NCI-H1417 (cell line): ENCODE results near the gene FAM114A2.
A peak's percentile ranks its signal among the peaks of the same experiment; 100 is the strongest.

Source experiments
- DNase-seq, 3 experiments: peaks; one replicate each; lab custom pipeline; 2025; lab: John Stamatoyannopoulos, UW

Gene FAM114A2

DNA sequence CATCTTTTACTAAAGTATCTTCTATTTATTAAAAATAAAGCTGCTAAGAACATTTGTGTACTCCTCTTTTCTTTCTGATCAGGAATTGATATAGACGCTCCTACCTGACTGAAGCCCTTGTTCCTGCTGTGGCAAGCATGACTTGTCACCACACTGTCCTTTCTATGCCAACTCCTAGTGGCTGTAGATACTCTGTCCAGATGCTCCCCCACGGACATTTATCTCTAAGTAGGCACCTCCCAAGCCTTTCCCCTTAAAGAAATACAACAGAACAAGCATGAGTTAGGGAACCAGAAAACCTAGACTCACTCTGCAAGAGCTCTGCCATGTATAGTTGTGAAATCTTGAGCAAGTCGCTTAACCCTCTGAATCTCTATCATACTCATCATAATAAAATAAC lies 53.2 kb downstream of the FAM114A2 start:
- DNase-seq, result no peak

DNA sequence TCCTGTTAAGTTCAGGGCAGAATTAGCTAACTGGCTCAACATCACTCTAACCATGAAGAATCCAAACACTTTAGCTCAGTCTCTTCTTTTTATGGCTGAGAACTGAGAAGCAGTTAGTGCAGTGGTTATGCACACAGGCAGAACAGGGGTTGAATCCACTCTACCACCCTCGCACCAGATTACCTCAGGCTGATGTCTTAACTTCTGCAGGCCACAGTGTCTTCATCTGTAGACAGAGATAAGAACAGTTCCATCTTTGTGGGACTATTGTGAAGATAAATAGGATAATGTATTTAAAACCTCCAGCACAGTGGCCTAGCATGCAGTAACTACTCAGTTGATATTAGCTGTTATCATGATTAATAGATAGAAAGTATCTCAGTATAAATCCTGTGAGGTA lies 54.8 kb downstream of the FAM114A2 start:
- DNase-seq, result no peak

DNA sequence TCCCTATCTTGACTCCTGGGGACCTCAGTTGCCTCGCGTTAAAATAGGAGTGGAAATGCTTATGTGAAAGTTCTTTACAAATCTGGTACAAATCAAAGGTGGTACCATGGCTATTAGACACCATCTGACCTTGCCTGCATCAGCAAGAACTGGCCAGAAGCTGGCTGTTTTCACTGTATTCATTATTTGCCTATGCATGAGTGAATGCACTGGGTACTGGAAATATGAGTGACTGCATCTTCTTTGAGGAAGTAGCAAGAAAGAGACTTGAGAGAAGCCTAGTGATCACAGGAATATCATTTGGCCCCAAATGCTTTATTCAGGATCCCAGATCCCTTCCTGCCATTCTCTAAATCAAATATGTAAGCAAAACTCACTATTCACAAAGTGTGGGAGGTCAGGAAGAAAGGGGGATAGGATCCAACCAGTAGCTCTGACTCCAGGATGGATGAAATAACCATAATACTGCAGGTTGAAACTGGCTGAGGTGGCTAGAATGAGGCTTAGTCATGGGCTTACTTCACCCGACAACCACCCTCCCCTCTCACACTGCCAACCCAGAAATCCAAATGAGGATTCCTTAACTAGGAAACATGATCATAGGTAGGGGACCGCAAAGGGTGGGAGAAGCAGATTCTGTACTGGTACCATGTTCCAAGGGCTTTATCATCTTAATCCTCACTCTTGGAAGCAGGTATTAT lies 56.7 kb downstream of the FAM114A2 start:
- DNase-seq, result no peak

DNA sequence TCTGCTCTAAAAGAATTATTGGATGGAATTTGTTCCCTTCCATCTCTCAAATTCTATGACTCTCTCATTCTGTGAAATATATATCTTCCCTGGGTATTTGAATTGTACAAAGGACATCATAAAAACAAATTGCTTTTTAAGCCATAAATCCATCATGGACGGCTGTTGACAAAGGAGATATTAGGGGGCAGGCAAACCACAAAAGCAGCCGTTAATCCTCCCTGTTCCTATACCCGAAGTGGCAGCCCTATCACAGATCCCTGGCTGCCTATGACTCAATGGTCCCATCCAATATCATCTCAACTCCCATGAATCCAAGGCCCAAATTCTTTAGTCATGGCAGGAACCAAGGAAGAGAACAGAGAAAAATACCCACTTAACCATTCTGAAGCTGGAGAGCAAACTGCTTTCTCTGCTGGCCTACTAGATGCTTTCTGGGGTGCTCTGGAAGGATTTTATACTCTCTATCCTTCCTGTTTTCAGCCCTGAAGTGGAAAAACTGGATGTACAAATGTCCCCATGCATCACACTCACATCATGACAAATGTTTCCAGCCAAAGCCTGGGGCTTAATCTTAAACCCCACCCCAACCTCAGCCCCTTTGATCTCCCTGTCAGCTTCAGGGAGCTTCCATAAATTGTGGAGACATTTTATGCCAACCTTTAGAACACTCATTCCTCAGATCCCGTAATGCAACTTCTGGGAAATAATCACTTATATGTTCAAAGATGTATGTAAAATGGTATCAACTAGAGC lies 59.5 kb downstream of the FAM114A2 start:
- peak in 1 of 3 experiments; percentile 11 for DNase-seq

DNA sequence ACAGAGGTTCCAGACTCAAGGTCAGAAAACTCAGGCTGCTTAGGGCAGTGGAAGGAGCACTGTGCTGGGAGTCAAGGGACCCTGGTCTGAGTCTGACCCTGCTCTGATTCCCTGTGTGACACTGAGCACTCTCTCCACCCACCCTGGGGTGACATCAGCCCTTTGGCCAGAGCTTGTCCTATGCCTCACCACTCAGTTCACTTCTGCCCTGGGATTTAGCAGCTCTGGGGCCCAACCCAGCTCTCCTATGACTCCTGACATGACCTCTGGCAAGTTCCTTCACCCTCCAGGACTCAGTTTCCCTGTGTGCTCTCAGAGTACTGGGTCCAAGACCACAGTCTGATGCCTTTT lies 63.9 kb downstream of the FAM114A2 start:
- no peak for DNase-seq

DNA sequence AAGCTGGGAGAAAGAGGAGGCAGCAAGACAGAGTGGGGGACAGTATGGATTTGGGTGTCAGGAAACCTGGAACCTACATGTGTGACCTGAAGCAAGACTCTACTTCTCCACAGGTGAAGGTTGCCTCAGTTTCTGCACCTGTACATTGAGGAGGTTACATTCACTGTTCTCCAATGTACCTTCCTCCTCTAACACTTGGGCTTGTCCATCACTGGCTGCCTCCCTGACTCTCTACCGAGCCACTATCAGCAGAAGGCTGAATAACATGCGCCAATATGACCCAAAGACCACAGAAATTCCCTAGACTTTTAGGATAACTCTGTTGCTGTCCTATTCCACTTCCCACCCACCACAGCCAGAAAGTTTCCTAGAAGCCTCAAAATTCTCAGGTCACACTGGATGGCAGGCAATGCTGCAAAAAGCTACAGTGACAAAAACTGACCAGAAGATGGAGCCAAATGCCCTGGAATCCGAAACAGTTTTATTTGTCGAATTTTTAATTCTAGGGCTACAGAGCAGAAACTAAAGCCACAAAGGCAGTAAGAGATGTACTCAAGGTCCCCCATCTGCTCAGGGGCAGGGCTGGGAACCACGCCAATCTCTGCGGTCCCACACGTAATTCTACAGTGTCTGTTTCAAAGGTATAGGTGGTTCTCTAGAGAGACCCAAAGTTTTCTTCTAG lies 64.4 kb downstream of the FAM114A2 start:
- DNase-seq, result peak; percentile 13 to 67 (median 64)

DNA sequence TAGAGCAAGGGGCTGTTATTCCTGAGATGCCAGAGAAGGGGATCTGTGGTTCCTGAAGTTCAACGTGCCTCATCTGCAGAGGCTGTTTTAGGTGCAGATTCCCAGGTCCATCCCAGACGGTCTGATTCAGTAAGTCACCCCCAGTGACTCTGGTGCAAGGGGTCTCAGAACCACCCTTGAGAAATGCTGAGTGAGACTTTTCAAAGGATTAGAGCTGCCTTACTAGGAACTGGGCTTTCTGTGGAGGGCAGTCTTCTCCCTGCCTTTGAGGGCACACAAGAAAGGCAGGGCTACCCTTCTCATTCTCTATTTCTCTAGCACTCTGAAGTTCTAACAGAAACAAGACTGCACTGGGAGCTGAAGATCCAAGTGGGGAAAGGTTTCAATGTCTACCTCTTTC lies 66.5 kb downstream of the FAM114A2 start:
- DNase-seq, result no peak

DNA sequence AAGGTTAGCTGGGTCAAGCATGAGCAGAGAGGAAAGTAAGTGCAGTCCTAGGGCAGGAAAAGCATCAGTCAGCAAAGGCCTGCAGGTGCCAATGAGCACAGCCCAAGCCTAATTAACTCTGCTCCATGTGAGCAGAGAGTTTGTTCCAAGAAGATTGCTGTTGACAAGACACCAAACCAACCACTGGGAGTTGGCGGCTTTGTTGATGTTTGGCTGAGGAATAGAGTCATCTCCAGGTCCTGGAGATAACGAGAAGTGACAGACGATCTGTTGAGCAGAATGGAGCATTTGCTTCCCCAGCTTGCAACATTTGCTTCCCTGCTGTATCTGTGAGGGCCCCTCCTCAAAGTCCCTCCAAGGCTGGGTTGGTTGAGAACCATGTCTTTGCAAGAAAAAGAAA lies 68.2 kb downstream of the FAM114A2 start:
- DNase-seq, result no peak

DNA sequence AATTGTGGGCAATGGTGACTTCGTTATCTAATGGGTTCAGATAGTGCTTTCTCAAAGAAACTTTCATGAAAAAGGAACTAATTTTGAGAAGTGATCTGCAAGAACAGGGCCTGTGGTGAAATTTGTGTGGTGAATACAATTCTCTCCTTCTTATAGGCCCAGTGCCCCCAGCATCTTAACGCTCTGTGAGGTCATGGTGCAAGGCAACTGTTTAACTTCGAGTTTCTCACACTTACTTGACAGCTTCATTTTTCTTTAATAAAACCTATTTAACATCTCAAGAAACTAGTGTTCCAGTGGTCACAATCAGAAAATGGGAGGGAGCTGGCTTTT lies 69.2 kb downstream of the FAM114A2 start:
- DNase-seq, result no peak

DNA sequence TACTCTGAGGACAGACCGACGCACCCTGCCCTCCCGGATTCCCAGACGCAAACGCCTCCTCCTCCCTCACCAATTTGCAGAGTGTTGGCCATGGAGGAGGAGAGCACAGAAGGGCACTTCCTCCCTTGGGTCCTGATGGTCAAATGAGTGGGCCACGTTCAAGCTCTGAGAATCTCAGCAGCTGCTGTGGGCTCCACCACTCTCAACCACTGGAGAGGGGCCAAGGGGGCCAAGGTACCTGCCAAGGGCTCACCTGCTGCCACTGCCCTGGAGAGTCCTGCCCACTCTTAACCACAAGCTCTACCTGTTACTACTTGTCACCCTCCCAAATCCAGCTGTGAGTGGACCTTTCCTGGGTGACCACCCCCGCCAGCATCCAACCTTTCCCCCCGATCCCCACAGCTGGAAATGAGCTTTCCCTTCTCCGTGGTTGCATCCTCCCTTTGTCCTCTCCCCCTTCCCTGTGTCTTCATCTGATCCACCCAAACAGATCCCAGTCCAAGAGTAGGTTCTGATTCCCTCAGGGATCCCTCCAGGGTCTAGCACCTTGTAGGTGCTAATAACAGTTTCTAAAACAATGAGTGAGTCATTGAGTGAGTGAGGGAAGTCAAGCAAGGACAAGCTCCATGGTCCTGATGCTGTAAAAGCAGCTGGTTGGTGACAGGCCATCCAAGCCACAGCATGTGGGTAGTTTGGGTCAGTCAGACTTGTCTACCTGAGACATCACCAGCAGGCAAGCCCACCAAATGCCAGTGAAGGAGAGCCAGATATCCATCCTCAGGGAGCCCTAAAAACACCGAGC lies 69.7 kb downstream of the FAM114A2 start:
- no peak for DNase-seq

DNA sequence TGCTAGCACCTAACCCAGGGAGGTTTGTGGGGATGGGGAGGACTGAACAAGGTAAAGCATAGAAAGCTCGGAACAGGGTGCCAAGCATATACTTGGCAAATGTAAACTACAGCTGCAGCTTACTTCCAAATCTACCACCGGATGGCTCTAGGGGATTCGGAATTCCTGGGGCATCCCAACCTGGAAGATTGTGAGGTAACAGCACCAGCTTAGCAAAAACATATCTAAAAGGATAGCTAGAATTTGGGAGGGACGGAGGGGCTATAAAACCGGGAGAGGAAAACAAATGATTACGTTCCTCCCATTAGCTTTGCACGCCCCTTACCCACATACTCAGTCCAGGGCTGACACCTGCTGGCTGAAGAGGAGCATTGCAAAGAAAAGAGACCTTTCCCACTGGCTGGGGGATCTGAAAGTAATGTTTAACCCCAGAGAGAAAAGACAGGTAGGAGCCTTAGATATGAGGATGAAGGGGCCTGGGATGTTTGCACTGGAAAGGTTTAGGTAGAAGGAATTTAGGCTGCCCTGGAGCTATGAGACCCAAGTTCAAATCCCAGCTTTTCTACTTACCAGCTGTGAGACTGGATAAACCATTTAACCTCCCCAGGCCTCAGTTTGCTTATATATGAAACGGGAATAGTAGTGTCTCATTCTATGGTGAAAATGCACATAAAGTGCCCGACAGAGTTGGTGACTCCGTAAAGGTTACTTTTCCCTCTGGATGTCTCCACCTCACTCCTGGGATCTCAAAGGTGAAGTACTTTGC lies 73.6 kb downstream of the FAM114A2 start:
- peak; percentile 65 to 84 (median 80) for DNase-seq

DNA sequence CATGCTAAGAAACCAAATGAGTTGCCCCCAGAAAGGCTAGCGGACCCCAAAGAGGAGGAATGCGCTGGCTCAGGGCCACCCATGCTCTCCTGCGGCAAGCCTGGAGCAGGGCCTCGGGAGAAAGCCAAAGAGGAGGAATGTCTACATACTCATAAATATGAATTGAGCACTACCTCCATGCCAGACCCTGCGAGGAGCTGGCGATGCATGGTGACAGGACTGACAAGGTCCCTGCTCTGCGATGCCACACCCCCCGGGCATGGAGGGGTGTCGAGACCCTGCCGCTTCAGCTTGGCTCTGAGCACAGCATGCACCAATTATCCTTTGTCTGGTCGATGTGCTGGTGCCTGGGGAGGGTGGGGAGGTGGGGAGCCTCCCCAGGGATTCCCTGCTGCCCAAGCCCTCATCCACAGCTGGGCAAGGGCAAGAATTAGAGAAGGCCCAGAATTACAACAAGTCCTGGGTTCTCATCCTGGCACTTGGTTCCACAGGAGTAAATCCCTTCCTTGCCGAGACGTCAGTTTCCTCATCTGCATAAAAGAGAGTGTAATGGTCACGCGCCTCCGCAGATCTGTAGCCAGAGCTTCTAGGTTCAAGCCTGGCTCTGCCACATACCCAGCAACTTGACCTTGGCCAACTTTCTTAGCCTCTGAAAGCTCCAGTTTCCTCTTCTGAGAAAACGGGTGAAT lies 74.4 kb downstream of the FAM114A2 start:
- DNase-seq, result peak in 2 of 3 experiments; percentile 20 to 37

DNA sequence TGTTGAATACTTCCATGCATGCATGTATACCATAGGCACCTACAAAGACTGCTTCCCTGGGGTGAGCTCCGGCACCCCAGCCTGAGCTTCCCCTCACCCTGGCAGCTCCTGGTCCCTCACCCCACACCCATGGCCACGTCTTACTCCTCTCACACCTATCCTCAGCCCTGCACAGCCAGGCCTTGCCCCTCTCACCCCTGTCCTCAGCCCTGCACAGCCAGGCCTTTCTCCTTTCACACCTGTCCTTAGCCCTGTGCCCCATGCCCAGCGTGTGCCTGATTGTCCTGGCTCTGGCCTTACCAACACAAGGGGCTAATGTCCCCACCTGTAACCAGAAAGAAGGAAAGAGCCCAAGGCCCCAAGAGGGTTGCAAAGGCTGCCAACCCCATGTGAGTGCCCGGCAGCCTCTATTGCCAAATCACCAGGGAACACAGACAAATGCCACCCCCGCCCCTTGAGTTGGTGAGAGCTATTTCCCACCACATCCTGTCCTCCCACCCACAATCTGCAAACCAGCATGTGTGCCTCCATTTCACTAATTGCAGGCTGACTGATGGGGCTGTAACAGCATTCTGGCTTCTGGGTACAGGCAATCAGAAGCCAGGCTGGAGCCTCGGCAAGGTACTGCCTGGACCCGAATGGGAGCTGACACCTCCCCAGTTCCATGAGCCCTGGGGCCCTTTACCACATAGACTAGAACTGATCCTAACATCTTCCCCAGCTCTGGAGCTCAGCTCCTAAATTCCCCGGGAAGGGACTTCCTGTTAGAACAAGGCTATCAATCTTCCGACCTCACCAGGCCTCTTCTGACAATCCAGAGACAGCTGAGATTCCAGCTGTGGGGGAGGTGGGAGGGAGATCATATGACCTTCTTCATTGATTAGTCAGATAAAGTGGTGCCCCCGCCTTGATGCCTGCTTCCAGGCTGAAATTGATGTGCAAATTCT lies 78.2 kb downstream of the FAM114A2 start:
- DNase-seq, result peak in 1 of 3 experiments; percentile 25

DNA sequence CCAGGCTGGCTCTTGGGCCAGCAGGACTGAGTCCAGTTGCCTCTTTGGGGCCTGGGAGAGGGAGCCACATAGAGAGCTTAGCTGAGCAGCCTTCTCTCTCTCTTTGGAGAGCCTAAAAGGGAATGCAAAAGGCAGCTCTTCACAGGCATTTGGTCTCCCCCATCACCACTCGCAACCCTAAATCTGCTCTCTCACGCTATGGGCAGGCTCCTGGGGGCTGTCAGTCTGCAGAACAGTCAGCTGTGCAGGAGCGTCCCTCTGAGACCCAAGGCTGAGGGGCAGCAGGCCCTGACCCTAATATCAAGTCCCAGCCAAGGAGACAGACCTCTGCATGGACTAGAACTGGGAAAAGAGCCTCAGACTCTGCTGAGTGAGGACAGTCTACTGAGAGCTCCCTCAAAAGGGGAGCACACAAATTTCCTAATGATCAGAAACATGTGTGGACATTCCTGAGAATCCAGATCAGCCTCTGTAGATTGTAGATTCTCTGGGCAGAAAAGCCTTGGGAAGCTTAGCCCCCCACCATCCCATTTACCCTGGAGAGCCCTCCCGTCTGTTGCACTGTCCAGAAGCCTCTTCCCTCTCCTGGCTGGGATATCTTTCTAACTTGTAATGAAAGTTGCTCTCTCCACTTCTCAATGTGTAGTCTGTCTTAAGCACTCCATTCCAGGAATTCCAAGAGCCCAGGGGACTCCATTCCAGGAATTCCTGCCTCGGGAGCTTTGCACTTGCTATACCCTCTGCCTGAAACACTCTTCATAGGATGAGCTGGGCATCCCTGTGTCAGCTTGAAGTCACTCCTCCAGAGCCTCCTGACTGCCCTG lies 79.4 kb downstream of the FAM114A2 start:
- DNase-seq, result no peak

DNA sequence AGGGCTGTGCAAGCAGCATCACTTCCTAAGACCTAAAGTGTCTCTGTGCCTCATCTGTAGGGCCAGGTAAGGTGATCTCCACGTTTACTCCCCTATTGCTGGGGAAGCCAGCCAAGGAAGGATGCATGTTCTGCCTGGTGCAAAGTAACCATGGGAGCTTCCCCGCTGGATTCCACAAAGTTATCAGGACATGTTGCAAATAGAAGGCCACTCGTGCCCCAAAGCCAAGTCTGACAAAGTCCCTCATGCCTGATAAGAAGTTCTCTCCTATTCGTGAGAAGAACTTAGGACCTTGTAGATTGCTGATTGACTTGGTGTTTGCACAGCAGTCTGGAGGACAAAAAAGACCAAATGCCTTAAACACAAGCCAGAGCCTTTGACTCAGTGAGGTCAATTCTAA lies 81.5 kb downstream of the FAM114A2 start:
- no peak for DNase-seq

DNA sequence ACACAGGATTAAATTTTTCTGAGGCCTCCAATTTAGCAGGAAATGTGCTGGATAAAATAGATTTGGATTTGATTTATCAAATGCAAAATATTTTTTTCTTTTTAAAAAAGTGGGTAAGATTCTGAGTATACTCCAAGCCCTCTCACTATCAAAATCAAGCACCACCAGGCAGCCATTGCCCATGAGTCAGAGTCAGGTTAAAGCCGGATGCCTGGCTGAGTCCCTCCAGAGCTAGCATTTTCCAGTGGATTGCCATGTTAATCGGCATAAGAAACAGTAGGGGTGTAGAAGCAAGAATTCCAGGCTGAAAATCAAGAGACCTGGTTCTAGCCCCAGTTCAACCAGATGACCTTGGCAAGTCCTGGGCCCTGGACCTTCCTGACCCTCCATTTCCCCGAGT lies 85.3 kb downstream of the FAM114A2 start:
- DNase-seq, result no peak

DNA sequence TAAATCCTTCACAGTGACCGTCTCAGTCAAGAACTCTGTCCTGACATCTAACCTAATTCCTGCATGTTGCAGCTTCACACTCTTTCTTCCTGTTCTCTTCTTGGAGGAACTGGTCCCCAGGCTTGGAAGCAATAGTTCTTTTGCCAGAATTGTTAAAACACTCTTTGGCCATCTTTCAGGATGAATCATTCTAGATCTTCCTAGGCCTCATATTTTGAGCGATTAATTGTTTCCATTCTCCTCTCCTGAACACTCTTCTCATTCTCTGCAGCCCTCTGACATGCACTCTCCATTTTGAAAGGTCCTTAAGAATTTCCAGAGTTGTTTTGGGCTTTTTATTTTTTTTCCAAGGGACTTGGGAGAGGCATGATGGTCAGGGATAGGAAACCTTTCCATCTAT lies 85.8 kb downstream of the FAM114A2 start:
- DNase-seq, result no peak

DNA sequence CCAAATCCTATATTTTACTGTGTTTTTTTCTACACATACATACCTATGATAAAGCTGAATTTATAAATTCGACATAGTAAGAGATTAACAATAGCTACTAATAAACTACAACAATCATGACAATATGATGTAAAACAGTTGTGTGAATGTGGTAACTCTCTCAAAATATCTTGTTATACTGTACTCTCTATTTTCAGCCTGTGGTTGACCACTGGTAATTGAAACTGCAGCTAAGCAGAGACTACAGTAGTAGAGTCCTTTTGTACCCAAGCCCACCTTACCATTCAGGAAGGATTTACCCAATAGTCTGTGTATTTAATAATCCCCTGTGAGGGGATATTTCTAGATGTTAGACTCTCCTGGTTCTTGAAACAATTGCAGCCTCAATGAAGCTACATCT lies 86.7 kb downstream of the FAM114A2 start:
- DNase-seq, result no peak

DNA sequence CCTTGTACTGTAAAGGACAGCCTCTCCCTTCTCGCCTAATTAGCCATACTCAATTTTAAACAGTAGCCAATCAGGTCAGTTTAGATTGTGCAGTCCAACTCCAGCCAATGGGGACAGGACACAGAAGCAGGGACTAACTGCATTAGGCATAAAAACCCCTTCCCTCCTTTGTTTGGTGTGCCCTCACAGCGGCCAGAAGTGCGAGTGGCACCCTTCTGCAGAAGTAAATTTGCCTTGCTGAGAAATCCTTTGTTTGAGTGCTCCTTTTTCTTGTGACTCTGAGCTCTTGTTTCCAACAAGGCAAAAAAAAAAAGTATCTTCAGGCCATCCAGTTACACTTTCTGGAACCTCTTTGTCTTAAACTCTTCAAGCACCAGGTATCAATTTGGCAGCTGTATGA lies 97.4 kb downstream of the FAM114A2 start:
- no peak for DNase-seq
